NCI-H2081 (cell line): ENCODE measurements around the gene C16orf90.

ENCODE experiments used
- DNase-seq, 2 experiments: peaks; one replicate each; lab custom pipeline; 2025; lab: John Stamatoyannopoulos, UW

The C16orf90 gene

GRCh38 chr16:3465911-3466584, 29.2 kb downstream of the C16orf90 start:
- no peak for DNase-seq

GRCh38 chr16:3465301-3465700, 30.0 kb downstream of the C16orf90 start:
- DNase-seq, result no peak

GRCh38 chr16:3461151-3461550, 34.1 kb downstream of the C16orf90 start:
- no peak for DNase-seq

GRCh38 chr16:3460585-3460984, 34.7 kb downstream of the C16orf90 start:
- DNase-seq, result no peak

- DNase-seq, result no peak
Observed at GRCh38 chr16:3460121-3460520, 35.2 kb downstream of the C16orf90 start.

- no peak for DNase-seq
Observed at GRCh38 chr16:3459401-3460090, 35.7 kb downstream of the C16orf90 start.

GRCh38 chr16:3458852-3459361, 36.4 kb downstream of the C16orf90 start:
- no peak for DNase-seq

- DNase-seq, result no peak
Observed at GRCh38 chr16:3458278-3458851, 36.9 kb downstream of the C16orf90 start.

- peak; percentile 93 to 96 for DNase-seq
Observed at GRCh38 chr16:3457434-3458252, 37.6 kb downstream of the C16orf90 start.

- DNase-seq, result no peak
Observed at GRCh38 chr16:3454631-3455147, 40.6 kb downstream of the C16orf90 start.

- no peak for DNase-seq
Observed at GRCh38 chr16:3454093-3454492, 41.2 kb downstream of the C16orf90 start.

GRCh38 chr16:3444032-3444388, 51.3 kb downstream of the C16orf90 start:
- peak; percentile 50 to 76 for DNase-seq
